Mucosa of rectum (tissue), 2 donors: ENCODE data around the gene AMACR.

Source experiments
- H3K27ac ChIP-seq, 2 donors: one replicate each; pipeline ENCODE4 v1.7.0; 2013; ENCODE audit warnings: inconsistent platforms in 2 of 2, low read depth in 2 of 2, low read length in 2 of 2
- H3K27me3 ChIP-seq, 2 donors: one replicate each; pipeline ENCODE4 v1.7.0; 2013; ENCODE audit warnings: low read length in 2 of 2; ENCODE audit not compliant: control insufficient read depth in 2 of 2, insufficient read depth in 2 of 2
- H3K36me3 ChIP-seq, 2 donors: one replicate each; pipeline ENCODE4 v1.7.0; 2013; ENCODE audit warnings: low read length in 2 of 2; ENCODE audit not compliant: control insufficient read depth in 2 of 2, insufficient read depth in 2 of 2
- H3K4me1 ChIP-seq, 2 donors: one replicate each; pipeline ENCODE4 v1.7.0; 2013; ENCODE audit warnings: low read length in 2 of 2, mild to moderate bottlenecking in 1 of 2; ENCODE audit not compliant: control insufficient read depth in 2 of 2, insufficient read depth in 2 of 2
- H3K4me3 ChIP-seq, 2 donors: one replicate each; pipeline ENCODE4 v1.7.0; 2013; ENCODE audit warnings: low read length in 2 of 2
- H3K9ac ChIP-seq, 2 donors: one replicate each; pipeline ENCODE4 v1.7.0; 2013; ENCODE audit warnings: low read length in 2 of 2, low read depth in 1 of 2, mild to moderate bottlenecking in 1 of 2
- H3K9me3 ChIP-seq, 2 donors: one replicate each; pipeline ENCODE4 v1.7.0; 2013; ENCODE audit warnings: low read length in 2 of 2; ENCODE audit not compliant: control insufficient read depth in 2 of 2
- donor health status: healthy.
- donor health status: Normal muscosa, but diverticular disease.

AMACR gene

GRCh38 chr5:33999978-34000377 lies 7.9 kb downstream of the AMACR start:
- Histone ChIP-seq H3K9ac (no peak overlapping the region), H3K4me1 (no peaks in the 10 kb centered on the region), H3K27ac (no peak overlapping the region), H3K27me3 (no peaks in the 10 kb centered on the region), H3K4me3 (no peak overlapping the region), H3K36me3 (peaks cover 17 to 29% of the 10 kb centered on the region in 2 donors), H3K9me3 (no peaks in the 10 kb centered on the region)

GRCh38 chr5:33997331-33997983 lies 10.4 kb downstream of the AMACR start:
- Histone ChIP-seq H3K27me3 (no peaks in the 10 kb centered on the region), H3K4me3 (no peak overlapping the region), H3K9me3 (no peaks in the 10 kb centered on the region), H3K36me3 (peaks cover 11 to 24% of the 10 kb centered on the region in 2 donors), H3K9ac (no peak overlapping the region), H3K4me1 (no peaks in the 10 kb centered on the region), H3K27ac (no peak overlapping the region)

GRCh38 chr5:33995865-33996264 lies 12.0 kb downstream of the AMACR start:
- Histone ChIP-seq H3K4me3 (no peak overlapping the region), H3K27me3 (no peaks in the 10 kb centered on the region), H3K9ac (no peak overlapping the region), H3K4me1 (no peaks in the 10 kb centered on the region), H3K36me3 (peaks cover 11 to 29% of the 10 kb centered on the region in 2 donors), H3K27ac (no peak overlapping the region), H3K9me3 (no peaks in the 10 kb centered on the region)

- H3K9me3 ChIP-seq: no peaks in the 10 kb centered on the region
- no peak overlapping the region for H3K4me3 ChIP-seq
- peaks cover 11 to 30% of the 10 kb centered on the region in 2 donors for H3K36me3 ChIP-seq
- H3K9ac ChIP-seq: no peak overlapping the region
- H3K4me1 ChIP-seq: no peaks in the 10 kb centered on the region
- H3K27me3 ChIP-seq: no peaks in the 10 kb centered on the region
- no peak overlapping the region for H3K27ac ChIP-seq
Measured at GRCh38 chr5:33994845-33995244, 13.0 kb downstream of the AMACR start.

- no peaks in the 10 kb centered on the region for H3K9me3 ChIP-seq
- H3K36me3 ChIP-seq: peaks cover 20 to 37% of the 10 kb centered on the region in 2 donors
- H3K27me3 ChIP-seq: no peaks in the 10 kb centered on the region
- no peaks in the 10 kb centered on the region for H3K4me1 ChIP-seq
- H3K27ac ChIP-seq: no peak overlapping the region
- H3K9ac ChIP-seq: no peak overlapping the region
- no peak overlapping the region for H3K4me3 ChIP-seq
Measured at GRCh38 chr5:33992864-33993263, 15.0 kb downstream of the AMACR start.

- Histone ChIP-seq H3K4me1 (no peaks in the 10 kb centered on the region), H3K27me3 (no peaks in the 10 kb centered on the region), H3K36me3 (peaks cover 23 to 26% of the 10 kb centered on the region in 2 donors)
Measured at GRCh38 chr5:33985447-33985846, 22.4 kb downstream of the AMACR start.

GRCh38 chr5:33984671-33985124 lies 23.2 kb downstream of the AMACR start, which contains the start of gene SLC45A2:
SLC45A2 (minus strand) TSS chr5:33984693; CDS start chr5:33984583, 110 bp downstream.
- no peak within 1 kb of the TSS for H3K27ac ChIP-seq
- H3K4me3 ChIP-seq: no peak within 1 kb of the TSS
- no peaks in the 10 kb centered on the region for H3K4me1 ChIP-seq
- H3K36me3 ChIP-seq: peaks cover 22 to 23% of the 10 kb centered on the region in 2 donors
- no peak within 1 kb of the TSS for H3K9ac ChIP-seq
- H3K9me3 ChIP-seq: no peaks in the 10 kb centered on the region
- no peaks in the 10 kb centered on the region for H3K27me3 ChIP-seq

More at GRCh38 chr5:33985447-33985846, 22.4 kb downstream of the AMACR start:
- Histone ChIP-seq H3K4me3 (no peak overlapping the region), H3K9me3 (no peaks in the 10 kb centered on the region), H3K9ac (no peak overlapping the region), H3K27ac (no peak overlapping the region)

- no peak overlapping the region for H3K9ac ChIP-seq
- no peak overlapping the region for H3K27ac ChIP-seq
- H3K36me3 ChIP-seq: peaks cover 20 to 22% of the 10 kb centered on the region in 2 donors
- no peaks in the 10 kb centered on the region for H3K27me3 ChIP-seq
- no peaks in the 10 kb centered on the region for H3K9me3 ChIP-seq
- H3K4me1 ChIP-seq: no peaks in the 10 kb centered on the region
- H3K4me3 ChIP-seq: no peak overlapping the region
Measured at GRCh38 chr5:33984178-33984577, 23.7 kb downstream of the AMACR start.

GRCh38 chr5:33981408-33982162 lies 26.3 kb downstream of the AMACR start:
- Histone ChIP-seq H3K4me1 (no peaks in the 10 kb centered on the region), H3K27ac (no peak overlapping the region), H3K36me3 (peaks cover 0 to 1% of the 10 kb centered on the region in 2 donors), H3K27me3 (no peaks in the 10 kb centered on the region), H3K4me3 (no peak overlapping the region), H3K9me3 (no peaks in the 10 kb centered on the region), H3K9ac (no peak overlapping the region)

GRCh38 chr5:33980030-33980429 lies 27.8 kb downstream of the AMACR start:
- Histone ChIP-seq H3K4me1 (no peaks in the 10 kb centered on the region), H3K27ac (no peak overlapping the region), H3K27me3 (no peaks in the 10 kb centered on the region), H3K4me3 (no peak overlapping the region), H3K9ac (no peak overlapping the region), H3K9me3 (no peaks in the 10 kb centered on the region), H3K36me3 (no peaks in the 10 kb centered on the region)
